H1 (cell line): ENCODE measurements around the gene ACAA1. TPM values are rescaled to one million over a fixed set of nuclear protein-coding genes. Genes with fewer than 3 reads are reported as not detected.

Experiments used
- CTBP2 ChIP-seq: IDR thresholded peaks from 2 replicates; pipeline ENCODE4 v1.7.0; 2011; ENCODE audit warnings: borderline replicate concordance, mild to moderate bottlenecking, moderate library complexity, mixed read lengths, low read length; ENCODE audit not compliant: insufficient read depth, insufficient read length
- GTF2F1 ChIP-seq: IDR thresholded peaks from 2 replicates; pipeline ENCODE4 v1.6.1; 2012; ENCODE audit warnings: low read depth, low read length, improper control_type of control experiment, borderline replicate concordance
- JUN ChIP-seq: IDR thresholded peaks from 2 replicates; pipeline ENCODE4 v1.6.1; 2011; ENCODE audit warnings: low read depth, mild to moderate bottlenecking, improper control_type of control experiment, low read length
- SAP30 ChIP-seq: fragments of 300-600 bp; sonication (generic); IDR thresholded peaks from 2 replicates; pipeline ENCODE4 v1.7.1; 2012; ENCODE audit warnings: low read length, moderate library complexity, mild to moderate bottlenecking, inconsistent platforms; ENCODE audit not compliant: insufficient read depth, insufficient replicate concordance
- SUZ12 ChIP-seq: fragments of 200-600 bp; sonication (generic); IDR thresholded peaks from 2 replicates; pipeline ENCODE4 v1.6.1; 2012; ENCODE audit warnings: mild to moderate bottlenecking, inconsistent platforms, low read length, moderate library complexity, mixed read lengths
- polyA plus RNA-seq, 7 experiments: library from polyadenylated mRNA; depleted of rRNA in 3 of 7; stranded (reverse) in 5 of 7; unstranded in 2 of 7; fragments of >200 nt in 5 of 7; fragments of 200-250 nt in 2 of 7; gene quantifications; 1 replicate in 5 of 7; 2 replicates in 1 of 7; 4 replicates in 1 of 7; pipeline versions ENCODE4 v1.2.1 to v1.2.3, GENCODE V29; 2011 to 2013; ENCODE audit warnings: missing spikeins in 2 of 7, mixed read lengths in 2 of 7
- total RNA-seq: library from RNA; stranded (reverse); fragmentation: NEBNext Ultra II Directional; extraction: Animal tissue kit (Norgen Biotek cat#: 25700); gene quantifications from 2 replicates; pipeline ENCODE4 v1.2.1, GENCODE V29; 2021

The ACAA1 gene
- total and polyA plus RNA-seq, 2 of the 8 experiments (the other 6 are each of a cell fraction or from before 2014, with no cell fraction given) = 23.1 to 34.8 TPM

- TF ChIP-seq SUZ12 = no peak
- no peak for TF ChIP-seq JUN
- TF ChIP-seq CTBP2 = no peak
- TF ChIP-seq SAP30 = no peak
- TF ChIP-seq GTF2F1 = no peak
Observed at GRCh38 chr3:38157117-38157516, 20.2 kb upstream of the ACAA1 start (continued).
